H9 (cell line): ENCODE data around the gene KRT15. TPM values are rescaled to one million over a fixed set of nuclear protein-coding genes. Genes with fewer than 3 reads are reported as not detected.
A peak's percentile ranks its signal among the peaks of the same experiment; 100 is the strongest.

Source experiments
- DNase-seq: peaks from one replicate; pipeline ENCODE4 v3.0.0-alpha.2; 2017
- H2AFZ ChIP-seq: one replicate; pipeline ENCODE4 v1.6.1; 2013; ENCODE audit warnings: mild to moderate bottlenecking, low read length, control low read depth, moderate library complexity
- H2AK5ac ChIP-seq: 2 replicates; pipeline ENCODE4 v1.6.1; 2013; ENCODE audit warnings: low read length, control low read depth, mixed read lengths; ENCODE audit not compliant: insufficient read length
- H2BK120ac ChIP-seq: one replicate; pipeline ENCODE4 v1.6.1; 2013; ENCODE audit warnings: low read depth, mild to moderate bottlenecking, low read length, control low read depth, inconsistent platforms; ENCODE audit not compliant: poor library complexity, severe bottlenecking
- H2BK12ac ChIP-seq: 2 replicates; pipeline ENCODE4 v1.6.1; 2013; ENCODE audit warnings: low read length, control low read depth, mixed read lengths, low read depth; ENCODE audit not compliant: insufficient read length
- H2BK15ac ChIP-seq: 2 replicates; pipeline ENCODE4 v1.6.1; 2013; ENCODE audit warnings: low read depth, low read length, control low read depth
- H2BK20ac ChIP-seq: one replicate; pipeline ENCODE4 v1.6.1; 2013; ENCODE audit warnings: low read depth, mild to moderate bottlenecking, low read length, control low read depth, inconsistent platforms; ENCODE audit not compliant: poor library complexity, severe bottlenecking
- H2BK5ac ChIP-seq: 2 replicates; pipeline ENCODE4 v1.6.1; 2013; ENCODE audit warnings: low read length, control low read depth, mixed read lengths; ENCODE audit not compliant: insufficient read length
- H3K14ac ChIP-seq: 2 replicates; pipeline ENCODE4 v1.6.1; 2013; ENCODE audit warnings: low read length, control low read depth; ENCODE audit not compliant: insufficient read depth
- H3K18ac ChIP-seq: 2 replicates; pipeline ENCODE4 v1.6.1; 2013; ENCODE audit warnings: low read depth, mild to moderate bottlenecking, mixed read lengths, low read length, control low read depth; ENCODE audit not compliant: insufficient read length
- H3K23ac ChIP-seq: 2 replicates; pipeline ENCODE4 v1.6.1; 2013; ENCODE audit warnings: low read length, control low read depth, mixed read lengths, low read depth; ENCODE audit not compliant: insufficient read length
- H3K23me2 ChIP-seq: 2 replicates; pipeline ENCODE4 v1.6.1; 2013; ENCODE audit warnings: low read depth, mild to moderate bottlenecking, mixed read lengths, low read length, control low read depth; ENCODE audit not compliant: insufficient read length, poor library complexity, severe bottlenecking
- H3K27ac ChIP-seq: 2 replicates; pipeline ENCODE4 v1.5.1; 2013; ENCODE audit warnings: low read length, control low read depth, mixed read lengths, low read depth; ENCODE audit not compliant: insufficient read length
- H3K27me3 ChIP-seq: 2 replicates; pipeline ENCODE4 v1.6.1; 2013; ENCODE audit warnings: low read length, control low read depth, inconsistent platforms; ENCODE audit not compliant: insufficient read depth
- H3K4ac ChIP-seq: 2 replicates; pipeline ENCODE4 v1.6.1; 2013; ENCODE audit warnings: low read depth, mild to moderate bottlenecking, control low read depth, inconsistent platforms, low read length, moderate library complexity
- H3K4me1 ChIP-seq: 2 replicates; pipeline ENCODE4 v1.6.1; 2013; ENCODE audit warnings: low read length, control low read depth, inconsistent platforms; ENCODE audit not compliant: insufficient read depth
- H3K4me2 ChIP-seq: 2 replicates; pipeline ENCODE4 v1.6.1; 2013; ENCODE audit warnings: low read length, control low read depth, mixed read lengths; ENCODE audit not compliant: insufficient read length, insufficient read depth
- H3K56ac ChIP-seq: 2 replicates; pipeline ENCODE4 v1.6.1; 2013; ENCODE audit warnings: low read depth, mild to moderate bottlenecking, mixed read lengths, low read length, control low read depth; ENCODE audit not compliant: insufficient read length
- H3K79me1 ChIP-seq: 2 replicates; pipeline ENCODE4 v1.6.1; 2013; ENCODE audit warnings: low read depth, mild to moderate bottlenecking, moderate library complexity, low read length, control low read depth, inconsistent platforms; ENCODE audit not compliant: insufficient read depth, poor library complexity, severe bottlenecking
- H3K79me2 ChIP-seq: 2 replicates; pipeline ENCODE4 v1.6.1; 2013; ENCODE audit warnings: low read length, control low read depth, inconsistent platforms; ENCODE audit not compliant: insufficient read depth
- H3K9ac ChIP-seq: 2 replicates; pipeline ENCODE4 v1.6.1; 2013; ENCODE audit warnings: low read length, control low read depth, mixed read lengths; ENCODE audit not compliant: insufficient read length; ENCODE audit errors: extremely low read depth
- H3K9me3 ChIP-seq: one replicate; pipeline ENCODE4 v1.6.1; 2013; ENCODE audit warnings: low read depth, low read length, inconsistent platforms; ENCODE audit not compliant: control insufficient read depth
- H3T11ph ChIP-seq: one replicate; pipeline ENCODE4 v1.6.1; 2013; ENCODE audit warnings: mild to moderate bottlenecking, low read length, control low read depth, inconsistent platforms
- H4K20me1 ChIP-seq: one replicate; pipeline ENCODE4 v1.6.1; 2013; ENCODE audit not compliant: control insufficient read depth, insufficient read length, insufficient read depth
- H4K5ac ChIP-seq: 2 replicates; pipeline ENCODE4 v1.6.1; 2013; ENCODE audit warnings: low read depth, mild to moderate bottlenecking, mixed read lengths, low read length, control low read depth; ENCODE audit not compliant: insufficient read length
- H4K8ac ChIP-seq: replicated peaks from 2 replicates; pipeline ENCODE4 v1.6.1; 2013; ENCODE audit warnings: low read length, control low read depth, mixed read lengths, low read depth; ENCODE audit not compliant: insufficient read length
- H4K91ac ChIP-seq: 2 replicates; pipeline ENCODE4 v1.6.1; 2013; ENCODE audit warnings: low read depth, mild to moderate bottlenecking, moderate library complexity, mixed read lengths, low read length, control low read depth; ENCODE audit not compliant: insufficient read length
- H3K27ac Mint-ChIP-seq, 3 experiments: 2 replicates in 2 of 3; 3 replicates in 1 of 3; pipeline ENCODE4 v1.8.0; 2020 to 2021; ENCODE audit warnings: mixed read lengths in 3 of 3, mild to moderate bottlenecking in 1 of 3, moderate library complexity in 1 of 3
- H3K27me3 Mint-ChIP-seq: 2 replicates; pipeline ENCODE4 v1.8.0; 2021; ENCODE audit warnings: low read depth, mild to moderate bottlenecking, moderate library complexity, mixed read lengths
- H3K36me3 Mint-ChIP-seq, 3 experiments: 2 replicates in 2 of 3; 3 replicates in 1 of 3; pipeline ENCODE4 v1.8.0; 2020 to 2021; ENCODE audit warnings: low read depth in 3 of 3, mixed read lengths in 3 of 3; ENCODE audit not compliant: insufficient read depth in 1 of 3
- H3K4me1 Mint-ChIP-seq, 2 experiments: 2 replicates each; pipeline ENCODE4 v1.8.0; 2020; ENCODE audit warnings: mixed read lengths in 2 of 2
- H3K4me3 Mint-ChIP-seq, 2 experiments: 2 replicates in 1 of 2; 3 replicates in 1 of 2; pipeline ENCODE4 v1.8.0; 2020 to 2021; ENCODE audit warnings: mild to moderate bottlenecking in 2 of 2, mixed read lengths in 2 of 2, moderate library complexity in 1 of 2
- H3K9me3 Mint-ChIP-seq, 2 experiments: 2 replicates in 1 of 2; 3 replicates in 1 of 2; pipeline ENCODE4 v1.8.0; 2020; ENCODE audit warnings: mild to moderate bottlenecking in 2 of 2, mixed read lengths in 2 of 2, moderate library complexity in 1 of 2
- CTCF ChIP-seq: fragments of 200-600 bp; sonication (generic); conservative IDR thresholded peaks from 3 replicates; pipeline ENCODE4 v1.8.0; 2021; ENCODE audit warnings: antibody characterized with exemption, mild to moderate bottlenecking
- WGBS: extraction: QIAGEN DNeasy Blood & Tissue Kit; methylation state at CpG from one replicate; pipeline ENCODE4 v1.1.7; 2013; ENCODE audit warnings: missing lambda C conversion rate, low lambda C conversion rate, mixed read lengths; ENCODE audit not compliant: insufficient read length; ENCODE audit errors: extremely low coverage; 5-methylcytosine and 5-hydroxymethylcytosine counted together
- total RNA-seq: library from RNA; stranded (reverse); gene quantifications from 2 replicates; pipeline ENCODE4 v1.2.1, GENCODE V29; 2021

The KRT15 gene
- total RNA-seq, 1 experiment from 2014 or later, result 0.87 TPM

- Histone ChIP-seq H2BK15ac (no peak overlapping the region), H3K27me3 (no peaks in the 10 kb centered on the region), H2BK5ac (no peak overlapping the region), H2AK5ac (no peak overlapping the region), H2AFZ (no peak overlapping the region), H3K9ac (no peak overlapping the region), H3K9me3 (no peaks in the 10 kb centered on the region), H3K23ac (no peak overlapping the region), H4K5ac (no peak overlapping the region), H3K18ac (no peak overlapping the region), H4K8ac (no peak overlapping the region), H2BK12ac (no peak overlapping the region), H3K4me2 (no peak overlapping the region), H3K14ac (no peak overlapping the region), H3K56ac (no peak overlapping the region), H2BK20ac (no peak overlapping the region), H3K23me2 (no peaks in the 10 kb centered on the region), H2BK120ac (no peak overlapping the region), H3K79me2 (no peaks in the 10 kb centered on the region), H4K20me1 (no peaks in the 10 kb centered on the region), H3K4ac (no peak overlapping the region), H3K4me1 (0 out of 2 replicates have a peak, but pooled peaks cover 3% of the 10 kb centered on the region), H4K91ac (no peak overlapping the region), H3K27ac (no peak overlapping the region), H3T11ph (no peak overlapping the region), H3K79me1 (no peaks in the 10 kb centered on the region)
- no peaks in the 10 kb centered on the region for H3K36me3 Mint-ChIP-seq
- no peak overlapping the region for H3K4me3 Mint-ChIP-seq
- no CpG with 5 or more reads among the region's 4 CpGs for WGBS
- peak; percentile 72 for DNase-seq
- H3K9me3 Mint-ChIP-seq, result no peaks in the 10 kb centered on the region; a peak in 1 of 5 replicates
- TF ChIP-seq CTCF, result no peak
- H3K4me1 Mint-ChIP-seq, result peaks cover 25% of the 10 kb centered on the region in 2 experiments
- no peaks in the 10 kb centered on the region; the same call in 1 of the 2 replicates for H3K27me3 Mint-ChIP-seq
- no peak overlapping the region for H3K27ac Mint-ChIP-seq
These were observed 7.6 kb downstream of the KRT15 start for GRCh38 chr17:41511116-41511515.
